Measurements from ENCODE around the gene MAPKBP1.

DNA sequence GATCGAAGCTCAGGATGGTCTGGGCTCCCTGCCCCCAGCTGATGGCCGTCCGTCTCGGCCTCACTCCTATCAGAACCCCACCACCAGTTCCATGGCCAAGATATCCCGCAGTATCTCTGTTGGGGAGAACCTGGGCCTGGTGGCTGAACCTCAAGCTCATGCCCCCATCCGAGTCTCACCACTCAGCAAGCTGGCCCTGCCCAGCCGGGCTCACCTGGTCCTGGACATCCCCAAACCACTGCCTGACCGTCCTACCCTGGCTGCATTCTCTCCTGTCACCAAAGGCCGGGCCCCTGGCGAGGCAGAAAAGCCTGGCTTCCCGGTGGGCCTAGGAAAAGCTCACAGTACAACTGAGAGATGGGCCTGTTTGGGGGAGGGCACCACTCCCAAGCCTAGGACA is 49.2 kb downstream of the MAPKBP1 start:
- TF ChIP-seq, protein P1, sequence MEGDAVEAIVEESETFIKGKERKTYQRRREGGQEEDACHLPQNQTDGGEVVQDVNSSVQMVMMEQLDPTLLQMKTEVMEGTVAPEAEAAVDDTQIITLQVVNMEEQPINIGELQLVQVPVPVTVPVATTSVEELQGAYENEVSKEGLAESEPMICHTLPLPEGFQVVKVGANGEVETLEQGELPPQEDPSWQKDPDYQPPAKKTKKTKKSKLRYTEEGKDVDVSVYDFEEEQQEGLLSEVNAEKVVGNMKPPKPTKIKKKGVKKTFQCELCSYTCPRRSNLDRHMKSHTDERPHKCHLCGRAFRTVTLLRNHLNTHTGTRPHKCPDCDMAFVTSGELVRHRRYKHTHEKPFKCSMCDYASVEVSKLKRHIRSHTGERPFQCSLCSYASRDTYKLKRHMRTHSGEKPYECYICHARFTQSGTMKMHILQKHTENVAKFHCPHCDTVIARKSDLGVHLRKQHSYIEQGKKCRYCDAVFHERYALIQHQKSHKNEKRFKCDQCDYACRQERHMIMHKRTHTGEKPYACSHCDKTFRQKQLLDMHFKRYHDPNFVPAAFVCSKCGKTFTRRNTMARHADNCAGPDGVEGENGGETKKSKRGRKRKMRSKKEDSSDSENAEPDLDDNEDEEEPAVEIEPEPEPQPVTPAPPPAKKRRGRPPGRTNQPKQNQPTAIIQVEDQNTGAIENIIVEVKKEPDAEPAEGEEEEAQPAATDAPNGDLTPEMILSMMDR (conservative IDR thresholded peaks at IDR 0.05; ENCODE audit: low read depth, low read length), result no peak
- no peak for TF ChIP-seq EZH2 (IDR thresholded peaks at IDR 0.05; ENCODE audit: borderline replicate concordance, low read depth, low read length, poor library complexity, severe bottlenecking)

Measured in A673 (cell line).